ENCODE data around the gene PLD1.

PLD1 gene

DNA sequence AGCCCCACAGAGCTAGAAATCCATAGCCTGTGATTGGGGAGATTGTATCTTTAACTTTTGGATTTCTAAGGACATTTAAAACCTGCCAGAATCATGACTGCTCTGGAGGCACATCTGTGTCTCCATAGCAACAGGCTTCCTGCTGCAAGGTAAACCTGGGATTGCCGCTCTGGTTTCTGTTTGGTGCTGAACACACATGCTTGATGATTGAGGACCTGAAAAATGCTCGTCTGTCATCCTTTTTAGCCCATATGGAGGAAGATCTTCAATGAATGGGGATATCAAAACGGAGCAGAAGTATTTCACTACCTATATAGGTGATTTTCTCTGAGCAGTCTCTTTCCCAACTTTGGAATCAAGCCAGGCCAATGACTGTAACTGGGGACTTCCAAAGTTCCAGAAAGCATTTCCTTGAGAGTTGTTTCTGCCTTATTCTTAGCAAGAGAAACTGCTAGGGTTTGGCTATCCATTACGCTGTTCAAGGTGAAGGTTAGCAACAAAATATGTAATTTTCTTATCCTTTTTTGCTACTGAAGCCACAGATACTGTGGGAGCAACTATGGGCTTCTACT is 253.6 kb downstream of the PLD1 start:
- no peak for DNase-seq

DNA sequence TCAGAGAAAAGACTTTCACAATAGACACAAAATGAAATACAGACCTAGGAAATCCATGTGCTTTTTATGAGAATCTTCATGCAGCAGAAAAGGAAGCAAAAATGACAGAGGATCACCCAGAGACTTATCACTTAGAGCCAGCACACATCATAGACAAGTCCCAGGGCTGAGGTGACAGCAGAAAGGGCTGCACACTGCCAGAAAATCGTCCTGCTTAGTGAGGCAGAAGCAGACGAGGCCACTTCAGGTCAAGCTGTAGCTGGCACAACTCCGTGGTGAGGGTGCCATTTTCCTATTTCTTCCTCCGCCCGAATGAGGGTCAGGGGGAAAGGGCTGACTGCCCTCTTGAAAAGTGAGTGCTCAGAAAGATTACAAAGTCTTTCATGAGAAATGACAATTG is 254.1 kb downstream of the PLD1 start:
- no peak for DNase-seq

- DNase-seq, result no peak
Measured at GRCh38 chr3:171553086-171553485, 257.2 kb downstream of the PLD1 start.

DNA sequence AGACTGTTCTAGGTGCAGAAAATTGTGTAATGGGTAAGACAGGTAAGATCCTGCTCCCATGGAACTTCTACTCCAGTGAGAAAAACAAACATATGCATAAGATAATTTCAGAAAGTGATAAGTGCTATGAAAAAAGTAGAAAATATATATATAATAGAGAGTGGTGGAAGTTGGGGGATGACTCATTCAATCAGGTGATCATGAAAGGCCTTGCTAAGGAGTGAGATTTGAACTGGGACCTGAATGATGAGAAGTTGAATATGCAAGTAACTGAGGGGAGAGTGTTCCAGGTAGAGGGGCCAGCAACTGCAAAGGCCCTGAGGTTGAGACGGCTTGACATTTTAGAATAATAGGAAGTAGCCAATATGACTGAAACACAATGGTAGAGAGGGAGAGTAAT is 257.8 kb downstream of the PLD1 start:
- no peak for DNase-seq

DNA sequence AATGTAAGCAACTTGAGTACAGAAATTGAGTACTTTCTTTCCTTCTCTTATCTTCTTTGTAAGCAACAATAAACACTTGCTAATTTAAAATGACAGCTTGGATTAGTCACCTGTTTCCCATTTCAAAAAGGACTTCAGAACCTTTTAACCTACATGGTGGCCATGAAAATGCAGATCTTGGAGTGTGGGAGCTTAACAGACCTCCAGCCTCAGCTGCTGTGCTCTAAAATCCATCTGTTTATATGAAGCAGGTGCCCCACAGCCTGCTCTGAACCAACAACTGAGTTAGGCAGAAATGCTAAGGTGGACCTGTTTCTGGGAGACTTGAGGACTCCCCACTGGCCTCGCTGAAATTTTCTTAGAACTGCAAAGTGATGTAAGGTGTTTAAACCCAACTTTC is 259.0 kb downstream of the PLD1 start:
- no peak for DNase-seq
